Activated CD4-positive, alpha-beta T cell treated with anti-CD3 and anti-CD28 coated beads for 36 hours (primary cell): Measurements from ENCODE around the gene KLHL18. TPM values are rescaled to one million over a fixed set of nuclear protein-coding genes. Genes with fewer than 3 reads are reported as not detected.

ENCODE experiments used
- ATAC-seq: fragments of 200-7000 bp; cut with Tn5 transposase; one replicate; pipeline ENCODE4 v1.10.0; 2021; ENCODE audit warnings: mild to moderate bottlenecking, moderate library complexity
- CTCF ChIA-PET: fragments of 350-600 bp; sonication (Branson Sonifier 250); formaldehyde crosslinking; loops from one replicate; lab custom pipeline; 2021; ENCODE audit warnings: antibody characterized with exemption; lab: Charles Lee
- POLR2A ChIA-PET: fragments of 350-600 bp; sonication (Branson Sonifier 250); formaldehyde crosslinking; loops from one replicate; lab custom pipeline; 2021; ENCODE audit warnings: antibody characterized with exemption, inconsistent platforms; lab: Charles Lee
- DNase-seq: peaks from one replicate; pipeline ENCODE4 v3.0.0-alpha.2; 2020
- H3K27ac Mint-ChIP-seq: one replicate; pipeline ENCODE4 v1.8.0; 2021; ENCODE audit warnings: mixed read lengths
- H3K27me3 Mint-ChIP-seq: one replicate; pipeline ENCODE4 v1.8.0; 2021; ENCODE audit warnings: mixed read lengths
- H3K36me3 Mint-ChIP-seq: one replicate; pipeline ENCODE4 v1.8.0; 2021; ENCODE audit warnings: low read depth, mixed read lengths
- H3K4me1 Mint-ChIP-seq: one replicate; pipeline ENCODE4 v1.8.0; 2021; ENCODE audit warnings: mixed read lengths
- H3K4me3 Mint-ChIP-seq: one replicate; pipeline ENCODE4 v1.8.0; 2021; ENCODE audit warnings: mild to moderate bottlenecking, moderate library complexity, mixed read lengths
- H3K9me3 Mint-ChIP-seq: one replicate; pipeline ENCODE4 v1.8.0; 2021; ENCODE audit warnings: low read depth, mixed read lengths
- intact Hi-C, 2 experiments: fragments of 100-400 bp; cut with DNase I in 1 of 2; cut with micrococcal nuclease in 1 of 2; formaldehyde crosslinking; loops; one replicate each; pipeline versions ENCODE4 v1.14.2 to v1.15.1; 2022 to 2024; cut with DNase I, micrococcal nuclease
- total RNA-seq, 2 experiments: library from RNA; stranded (reverse); gene quantifications; one replicate each; pipeline ENCODE4 v1.2.3, GENCODE V29; 2021

KLHL18 gene
- total RNA-seq, 2 experiments from 2014 or later: 19.0 to 22.4 TPM

- intact Hi-C loops: loop anchor here (1.0 to 5.0 kb wide), 10 partner anchors 132 to 1175 kb away; partner anchors contain the start of genes CCDC12 (in 2 of the 2), ALS2CL (in 1 of the 2), DHX30 (in 1 of the 2) and ELP6 (in 1 of the 2)
- peak; percentile 59 for ATAC-seq
- H3K36me3 Mint-ChIP-seq: peaks cover 14% of the 10 kb centered on the region
- H3K4me1 Mint-ChIP-seq: peaks cover 43% of the 10 kb centered on the region
- peak overlapping the region; percentile 99 for H3K27ac Mint-ChIP-seq
- H3K27me3 Mint-ChIP-seq: no peaks in the 10 kb centered on the region
- peak; percentile 88 for DNase-seq
- H3K4me3 Mint-ChIP-seq: peak overlapping the region; percentile 86
- H3K9me3 Mint-ChIP-seq: no peaks in the 10 kb centered on the region
- ChIA-PET POLR2A (interaction anchor here (0.6 to 1.5 kb wide), 3 partner anchors 40 to 1226 kb away, joined by 3 to 4 read pairs (median 4); partner anchors contain the start of gene DHX30), CTCF (interaction anchor here (0.6 to 1.0 kb wide), 3 partner anchors 18 to 218 kb away, joined by 3 to 6 read pairs (median 3); partner anchors contain the start of gene SCAP)
These were observed 98.8 kb downstream of the KLHL18 start for GRCh38 chr3:47381317-47382157.

- no peaks in the 10 kb centered on the region for H3K9me3 Mint-ChIP-seq
- ChIA-PET CTCF (no interaction called here), POLR2A (no interaction called here)
- H3K27me3 Mint-ChIP-seq: no peaks in the 10 kb centered on the region
- no peak overlapping the region for H3K4me3 Mint-ChIP-seq
- intact Hi-C loops: loop anchor here (5.0 kb wide), 4 partner anchors 222 to 1088 kb away; partner anchors contain the start of genes ALS2CL (in 1 of the 2), CCDC12 (in 1 of the 2), NBEAL2 (in 1 of the 2) and SETD2 (in 1 of the 2)
- ATAC-seq (no peak), DNase-seq (no peak)
- no peak overlapping the region for H3K27ac Mint-ChIP-seq
- peaks cover 42% of the 10 kb centered on the region for H3K4me1 Mint-ChIP-seq
- peaks cover 17% of the 10 kb centered on the region for H3K36me3 Mint-ChIP-seq
These were observed 101.7 kb downstream of the KLHL18 start for GRCh38 chr3:47384425-47384824.

- POLR2A ChIA-PET: no interaction called here
- CTCF ChIA-PET: no interaction called here
- ATAC-seq (no peak), DNase-seq (no peak)
- Mint-ChIP-seq H3K4me1 (peaks cover 37% of the 10 kb centered on the region), H3K27me3 (no peaks in the 10 kb centered on the region), H3K27ac (no peak overlapping the region), H3K4me3 (no peak overlapping the region), H3K9me3 (no peaks in the 10 kb centered on the region), H3K36me3 (peaks cover 17% of the 10 kb centered on the region)
- intact Hi-C loops: no loop called here
These were observed 102.3 kb downstream of the KLHL18 start for GRCh38 chr3:47385007-47385406.

- no peaks in the 10 kb centered on the region for H3K9me3 Mint-ChIP-seq
- no peaks in the 10 kb centered on the region for H3K27me3 Mint-ChIP-seq
- CTCF ChIA-PET: no interaction called here
- no peak overlapping the region for H3K27ac Mint-ChIP-seq
- ATAC-seq (no peak), DNase-seq (no peak)
- H3K4me1 Mint-ChIP-seq: peaks cover 37% of the 10 kb centered on the region
- no peak overlapping the region for H3K4me3 Mint-ChIP-seq
- peaks cover 15% of the 10 kb centered on the region for H3K36me3 Mint-ChIP-seq
- intact Hi-C loops: no loop called here
- POLR2A ChIA-PET: no interaction called here
These were observed 103.1 kb downstream of the KLHL18 start for GRCh38 chr3:47385796-47386195.

GRCh38 chr3:47392933-47393332, 110.2 kb downstream of the KLHL18 start:
- CTCF ChIA-PET: interaction anchor here (1.1 kb wide), 1 partner anchor 28 kb away, joined by 6 read pairs; no protein-coding TSS in a partner anchor
- no peaks in the 10 kb centered on the region for H3K9me3 Mint-ChIP-seq

GRCh38 chr3:47394140-47394870, 111.6 kb downstream of the KLHL18 start:
- peaks cover 10% of the 10 kb centered on the region for H3K36me3 Mint-ChIP-seq
- no peaks in the 10 kb centered on the region for H3K27me3 Mint-ChIP-seq
- H3K27ac Mint-ChIP-seq: peak overlapping the region; percentile 20
- H3K9me3 Mint-ChIP-seq: no peaks in the 10 kb centered on the region
- ChIA-PET CTCF (interaction anchor here (1.0 to 1.3 kb wide), 2 partner anchors 27 to 36 kb away, joined by 3 read pairs; no protein-coding TSS in a partner anchor), POLR2A (no interaction called here)
- ATAC-seq (no peak), DNase-seq (no peak)
- intact Hi-C loops: no loop called here
- no peak overlapping the region for H3K4me3 Mint-ChIP-seq
- peaks cover 20% of the 10 kb centered on the region for H3K4me1 Mint-ChIP-seq

More at GRCh38 chr3:47392933-47393332, 110.2 kb downstream of the KLHL18 start:
- H3K27me3 Mint-ChIP-seq: no peaks in the 10 kb centered on the region
- intact Hi-C loops: no loop called here
- no peak for DNase-seq
- peaks cover 6% of the 10 kb centered on the region for H3K36me3 Mint-ChIP-seq
- no peak overlapping the region for H3K27ac Mint-ChIP-seq
- peaks cover 19% of the 10 kb centered on the region for H3K4me1 Mint-ChIP-seq
- ATAC-seq: no peak
- no peak overlapping the region for H3K4me3 Mint-ChIP-seq
- POLR2A ChIA-PET: no interaction called here

- no peak for ATAC-seq
These were observed 112.1 kb downstream of the KLHL18 start for GRCh38 chr3:47394881-47395280.

More at GRCh38 chr3:47394881-47395280, 112.1 kb downstream of the KLHL18 start:
- Mint-ChIP-seq H3K36me3 (peaks cover 12% of the 10 kb centered on the region), H3K4me3 (no peak overlapping the region), H3K27ac (no peak overlapping the region), H3K27me3 (no peaks in the 10 kb centered on the region), H3K9me3 (no peaks in the 10 kb centered on the region), H3K4me1 (peaks cover 22% of the 10 kb centered on the region)
- POLR2A ChIA-PET: no interaction called here
- intact Hi-C loops: no loop called here
- no peak for DNase-seq
- CTCF ChIA-PET: interaction anchor here (1.0 to 1.3 kb wide), 2 partner anchors 26 to 36 kb away, joined by 3 read pairs; no protein-coding TSS in a partner anchor

Other genes starting within 250 kb of the KLHL18 start
- gene SETD2, start 118.8 kb upstream of the KLHL18 start, total RNA-seq: 10 to 100 TPM; 31.8 to 35.8 TPM
- gene KIF9, start 145 bp upstream of the KLHL18 start, total RNA-seq: 1 to 10 TPM; 2.7 to 5.3 TPM
- gene PTPN23, start 98.1 kb downstream of the KLHL18 start, total RNA-seq: 10 to 100 TPM; 25.9 to 29.4 TPM
- 10 to 100 TPM; 44.5 to 51.2 TPM for gene SCAP, start 193.0 kb downstream of the KLHL18 start, total RNA-seq
- 10 to 100 TPM; 27.8 to 40.3 TPM for gene ELP6, start 230.8 kb downstream of the KLHL18 start, total RNA-seq